Ovary (tissue), 10 donors: ENCODE data around the gene ESPN. TPM values are rescaled to one million over a fixed set of nuclear protein-coding genes. Genes with fewer than 3 reads are reported as not detected.

ENCODE experiments used
- DNase-seq, 5 donors: peaks; one replicate each; pipeline ENCODE4 v3.0.0-alpha.2; 2019 to 2020
- H3K27ac ChIP-seq, 2 donors: fragments of 200-600 bp; one replicate each; pipeline versions ENCODE4 v1.5.1 to v1.8.0; 2019 to 2022
- H3K27me3 ChIP-seq: fragments of 200-600 bp; one replicate; pipeline ENCODE4 v1.8.0; 2022
- H3K36me3 ChIP-seq: fragments of 200-600 bp; sonication (generic); one replicate; pipeline ENCODE4 v1.5.1; 2019
- H3K4me1 ChIP-seq: one replicate; pipeline ENCODE4 v1.8.1; 2013; ENCODE audit warnings: mild to moderate bottlenecking, moderate library complexity; ENCODE audit not compliant: insufficient read depth
- H3K4me3 ChIP-seq: fragments of 200-600 bp; sonication (generic); one replicate; pipeline ENCODE4 v1.5.1; 2017
- H3K9me3 ChIP-seq, 2 donors: fragments of 200-600 bp in 1 of 2; sonication (generic) in 1 of 2; one replicate each; pipeline versions ENCODE4 v1.5.1 to v1.8.1; 2013 to 2019; ENCODE audit warnings: mild to moderate bottlenecking in 1 of 2, moderate library complexity in 1 of 2
- CTCF ChIP-seq, 3 donors: fragments of 450-650 bp in 2 of 3; fragments of 200-600 bp in 1 of 3; IDR thresholded peaks; one replicate each; pipeline versions ENCODE4 v1.5.1 to v1.8.0; 2016 to 2022; ENCODE audit warnings: antibody characterized with exemption in 3 of 3, mild to moderate bottlenecking in 1 of 3
- EP300 ChIP-seq: sonication (generic); formaldehyde crosslinking; IDR thresholded peaks from one replicate; pipeline ENCODE4 v1.6.1; 2017; ENCODE audit warnings: antibody characterized with exemption
- POLR2A ChIP-seq: fragments of 450-650 bp; IDR thresholded peaks from one replicate; pipeline ENCODE4 v1.6.1; 2017; ENCODE audit warnings: antibody characterized with exemption, mild to moderate bottlenecking, moderate library complexity
- WGBS, 3 donors: extraction: QIAGEN DNeasy Blood & Tissue Kit in 1 of 3; methylation state at CpG; one replicate each; pipeline versions ENCODE4 v1.1.5 to v1.1.7; 2013 to 2017; 5-methylcytosine and 5-hydroxymethylcytosine counted together
- intact Hi-C, 4 donors: fragments of 100-400 bp; cut with DNase I; formaldehyde crosslinking; loops; one replicate each; pipeline versions ENCODE4 v1.11.0 to v1.15.1; 2022 to 2023
- long read RNA-seq, 3 donors: library from polyadenylated mRNA in 2 of 3; unstranded in 2 of 3; transcript quantifications; one replicate each; pipeline ENCODE4 v2.0.0 and lab custom pipeline, GENCODE V29; 2021 to 2026
- polyA plus RNA-seq, 2 donors: library from polyadenylated mRNA; stranded (reverse); fragments of 200-250 nt in 1 of 2; fragments of 350-450 nt in 1 of 2; fragmentation: Illumina TruSeq in 1 of 2; extraction: RNeasy Lipid Tissue Mini Kit (QIAGEN cat#74804) in 1 of 2; gene quantifications; one replicate each; pipeline ENCODE4 v1.2.3, GENCODE V29; 2013 to 2014
- total RNA-seq, 7 donors: library from RNA; depleted of rRNA in 2 of 7; stranded (reverse); fragments of >200 nt in 2 of 7; fragmentation: NEBNext Ultra II Directional in 3 of 7; extraction: Animal tissue kit (Norgen Biotek cat#: 25700) in 3 of 7; gene quantifications; one replicate each; pipeline versions ENCODE4 v1.1.0 to v1.2.4, GENCODE V29; 2016 to 2023
- donor health status: DM: no; HTN: no; CAD: no; lungs with moderate emphysema.
- donor health status: DM: no; HTN: no; CAD: no.
- donor health status: Bipolar disorder and iron deficiency.
- donor health status: DM: yes; HTN: yes; CAD: no.
- donor health status: DM: no; HTN: no; CAD: no.
- donor health status: DM: yes; HTN: yes; CAD: no.

Gene ESPN
- 10 to 100 TPM in 1 of 7 donors, 1 to 10 TPM in 4, under 1 TPM in 2; 0.51 to 46.2 (median 1.9) TPM for total RNA-seq
- under 1 TPM in 1 of 2 donors, not detected in 1; 0.11 TPM for polyA plus RNA-seq
- long read RNA-seq, donor 1, partial matches to known transcripts, result 0 of 9 reads
- long read RNA-seq, donor 1, other reads (novel, unspliced or antisense), result 9 of 9 reads
- long read RNA-seq, donor 2, result 0 reads
- long read RNA-seq, donor 3, partial matches to known transcripts, result 1 of 2 reads
- long read RNA-seq, donor 3, other reads (novel, unspliced or antisense), result 1 of 2 reads

GRCh38 chr1:6424619-6425593 is at the start of gene ESPN:
TSS of gene ESPN (plus strand) at chr1:6424776. CDS start at chr1:6424956, 180 bp downstream.
- no peak within 1 kb of the TSS for H3K4me3 ChIP-seq
- no peaks in the 10 kb centered on the region for H3K9me3 ChIP-seq
- H3K27ac ChIP-seq, result no peak within 1 kb of the TSS
- WGBS, 3 donors, result 4 to 8% (median 4%) methylated on average over 23 to 99 of the region's 99 CpGs
- no peaks in the 10 kb centered on the region for H3K4me1 ChIP-seq
- H3K36me3 ChIP-seq, result no peaks in the 10 kb centered on the region
- H3K27me3 ChIP-seq, result peaks cover 16% of the 10 kb centered on the region
- intact Hi-C loops, result no loop called here
- no peak for TF ChIP-seq CTCF (IDR thresholded peaks at IDR 0.05)
- TF ChIP-seq POLR2A, result no peak
- no peak for TF ChIP-seq EP300
- no peak for DNase-seq

GRCh38 chr1:6378096-6378746 is 46.4 kb upstream of the ESPN start:
- H3K9me3 ChIP-seq, result no peaks in the 10 kb centered on the region
- no peak overlapping the region for H3K27ac ChIP-seq
- intact Hi-C loops, result no loop called here
- H3K36me3 ChIP-seq, result no peaks in the 10 kb centered on the region
- 62 to 74% (median 67%) methylated on average over 11 to 12 of the region's 12 CpGs for WGBS, 3 donors
- H3K4me1 ChIP-seq, result no peaks in the 10 kb centered on the region
- no peak overlapping the region for H3K4me3 ChIP-seq
- TF ChIP-seq CTCF (IDR thresholded peaks at IDR 0.05), result no peak
- no peak for TF ChIP-seq POLR2A
- TF ChIP-seq EP300, result no peak
- no peaks in the 10 kb centered on the region for H3K27me3 ChIP-seq
- DNase-seq, result no peak

GRCh38 chr1:6380037-6380436 is 44.5 kb upstream of the ESPN start:
- Histone ChIP-seq H3K27ac (no peak overlapping the region), H3K4me3 (no peak overlapping the region), H3K36me3 (no peaks in the 10 kb centered on the region), H3K27me3 (no peaks in the 10 kb centered on the region), H3K4me1 (no peaks in the 10 kb centered on the region), H3K9me3 (no peaks in the 10 kb centered on the region)
- 93 to 96% (median 94%) methylated on average over 7 of the region's 7 CpGs for WGBS, 3 donors
- intact Hi-C loops, result no loop called here
- DNase-seq, result no peak
- TF ChIP-seq POLR2A (no peak), EP300 (no peak), CTCF (IDR thresholded peaks at IDR 0.05) (no peak)

GRCh38 chr1:6384135-6384534 is 40.4 kb upstream of the ESPN start:
- intact Hi-C loops, result no loop called here
- no peaks in the 10 kb centered on the region for H3K36me3 ChIP-seq
- TF ChIP-seq CTCF (IDR thresholded peaks at IDR 0.05) (no peak), EP300 (no peak), POLR2A (no peak)
- no peak overlapping the region for H3K27ac ChIP-seq
- DNase-seq, result no peak
- H3K4me1 ChIP-seq, result no peaks in the 10 kb centered on the region
- H3K9me3 ChIP-seq, result no peaks in the 10 kb centered on the region
- WGBS, 3 donors, result 95 to 100% (median 100%) methylated on average over 1 of the region's 1 CpG
- H3K4me3 ChIP-seq, result no peak overlapping the region
- H3K27me3 ChIP-seq, result no peaks in the 10 kb centered on the region
